Endothelial cell of umbilical vein (primary cell): ENCODE data around the gene SYNGR1.

Experiments used
- CTCF ChIP-seq, 2 donors: IDR thresholded peaks; 1 replicate in 1 of 2; 2 replicates in 1 of 2; pipeline ENCODE4 v1.5.1; 2011; ENCODE audit warnings: low read length in 2 of 2, mild to moderate bottlenecking in 2 of 2, moderate library complexity in 2 of 2, control low read depth in 1 of 2, inconsistent platforms in 1 of 2, low read depth in 1 of 2; ENCODE audit not compliant: insufficient read depth in 1 of 2; ENCODE audit errors: extremely low read depth in 1 of 2
- EZH2 ChIP-seq: IDR thresholded peaks from 2 replicates; pipeline ENCODE4 v1.6.1; 2012; ENCODE audit warnings: borderline replicate concordance, low read depth, mild to moderate bottlenecking, moderate library complexity, low read length, inconsistent platforms; ENCODE audit not compliant: severe bottlenecking
- MAX ChIP-seq: IDR thresholded peaks from 2 replicates; pipeline ENCODE4 v1.6.1; 2011; ENCODE audit not compliant: insufficient read depth, insufficient read length
- POLR2A ChIP-seq: IDR thresholded peaks from 2 replicates; pipeline ENCODE4 v1.6.1; 2012; ENCODE audit warnings: low read depth, mild to moderate bottlenecking, control low read depth, low read length
- POLR2AphosphoS5 ChIP-seq: IDR thresholded peaks from 2 replicates; pipeline ENCODE4 v1.6.1; 2012; ENCODE audit warnings: low read depth, mild to moderate bottlenecking, control low read depth, low read length, moderate library complexity; ENCODE audit not compliant: insufficient read depth

- TF ChIP-seq POLR2AphosphoS5 (no peak), CTCF (IDR thresholded peaks at IDR 0.05; ENCODE audit: extremely low read depth in 1 of 2, insufficient read depth in 1 of 2, low read depth in 1 of 2, low read length in 2 of 2) (no peak), EZH2 (no peak), POLR2A (no peak), MAX (no peak)
These were observed 13.1 kb downstream of the SYNGR1 start for GRCh38 chr22:39362932-39363331.
